GM18507 (cell line): ENCODE measurements around the gene KIAA1755.

ENCODE experiments used
- DNase-seq: peaks from one replicate; pipeline ENCODE4 v3.0.0; 2011; ENCODE audit warnings: low read depth; ENCODE audit not compliant: insufficient read length; ENCODE audit errors: extremely low spot score
- FAIRE-seq: peaks from 2 replicates; lab custom pipeline; 2011; peaks lifted over from hg19 to GRCh38; lab: Jason Lieb, UNC

KIAA1755 gene

DNA sequence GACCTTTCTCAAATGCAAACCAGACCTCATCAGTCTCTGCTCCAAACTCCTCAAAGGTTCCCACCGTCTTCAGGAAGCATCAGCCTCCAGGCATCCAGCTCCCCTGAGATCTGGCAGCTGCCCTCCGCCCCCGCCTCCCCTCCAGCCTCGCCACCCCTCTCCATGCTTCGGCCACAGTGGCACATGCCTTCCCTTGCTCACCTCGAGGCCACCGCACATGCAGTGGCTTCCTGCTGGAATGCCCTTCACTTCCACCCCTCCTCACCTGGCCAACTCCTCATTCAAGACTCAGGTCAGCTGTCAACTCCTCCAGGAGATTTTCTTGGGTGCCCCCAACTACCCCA is 13.4 kb downstream of the KIAA1755 start:
- FAIRE-seq, result no peak

GRCh38 chr20:38246357-38247165 is 14.0 kb downstream of the KIAA1755 start:
- no peak for FAIRE-seq
- no peak for DNase-seq

More for the DNA sequence above, 13.4 kb downstream of the KIAA1755 start:
- no peak for DNase-seq

- DNase-seq (no peak), FAIRE-seq (no peak)
These were observed 14.8 kb downstream of the KIAA1755 start for GRCh38 chr20:38245753-38246152.

GRCh38 chr20:38243709-38244020 is 16.9 kb downstream of the KIAA1755 start:
- FAIRE-seq, result no peak
- no peak for DNase-seq

- FAIRE-seq (no peak), DNase-seq (no peak)
These were observed 17.5 kb downstream of the KIAA1755 start for GRCh38 chr20:38242848-38243708.

DNA sequence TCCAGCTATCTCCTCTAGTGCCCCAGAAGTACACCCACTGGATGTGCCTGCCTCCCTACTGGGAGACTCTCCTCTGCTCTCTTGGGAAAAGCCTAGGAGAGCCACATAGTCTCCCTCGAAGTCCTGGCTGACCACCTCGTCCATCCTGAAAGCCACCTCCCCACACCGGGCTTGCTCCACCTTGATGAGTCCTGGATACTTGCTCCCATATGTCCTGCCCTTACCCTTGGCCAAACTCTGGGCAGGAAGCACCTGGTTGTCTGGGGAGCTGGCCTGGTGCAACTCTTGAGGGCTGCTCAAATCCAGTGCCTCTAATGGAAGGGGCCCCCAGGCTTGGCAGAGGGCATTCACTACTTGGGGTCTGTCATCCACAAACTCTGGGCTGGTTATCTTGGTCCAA is 19.3 kb downstream of the KIAA1755 start:
- no peak for DNase-seq
- no peak for FAIRE-seq

GRCh38 chr20:38239441-38239840 is 21.1 kb downstream of the KIAA1755 start:
- DNase-seq, result no peak
- FAIRE-seq, result no peak

- no peak for FAIRE-seq
These were observed 21.7 kb downstream of the KIAA1755 start for GRCh38 chr20:38238829-38239228.

DNA sequence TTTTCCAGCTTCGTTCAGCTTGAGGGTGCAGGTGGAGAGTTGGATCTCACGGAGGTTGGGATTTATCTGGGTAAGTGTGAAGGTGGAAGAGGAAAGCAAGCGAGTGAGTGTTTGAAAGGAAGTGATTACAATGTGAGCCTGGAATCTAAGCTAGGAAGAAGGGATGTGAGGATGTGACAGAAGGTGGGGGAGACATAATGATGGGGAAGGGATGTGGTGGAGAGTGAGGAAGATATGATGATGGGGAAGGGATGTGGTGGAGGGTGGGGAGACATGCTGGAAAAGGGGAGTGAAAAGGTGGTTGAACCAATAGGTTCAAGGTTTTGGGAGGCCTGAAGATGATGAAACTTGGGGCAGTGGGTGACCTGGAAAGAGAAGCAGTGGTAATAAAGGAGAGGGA is 23.2 kb downstream of the KIAA1755 start:
- no peak for FAIRE-seq
- no peak for DNase-seq

More at GRCh38 chr20:38238829-38239228, 21.7 kb downstream of the KIAA1755 start:
- DNase-seq, result no peak

DNA sequence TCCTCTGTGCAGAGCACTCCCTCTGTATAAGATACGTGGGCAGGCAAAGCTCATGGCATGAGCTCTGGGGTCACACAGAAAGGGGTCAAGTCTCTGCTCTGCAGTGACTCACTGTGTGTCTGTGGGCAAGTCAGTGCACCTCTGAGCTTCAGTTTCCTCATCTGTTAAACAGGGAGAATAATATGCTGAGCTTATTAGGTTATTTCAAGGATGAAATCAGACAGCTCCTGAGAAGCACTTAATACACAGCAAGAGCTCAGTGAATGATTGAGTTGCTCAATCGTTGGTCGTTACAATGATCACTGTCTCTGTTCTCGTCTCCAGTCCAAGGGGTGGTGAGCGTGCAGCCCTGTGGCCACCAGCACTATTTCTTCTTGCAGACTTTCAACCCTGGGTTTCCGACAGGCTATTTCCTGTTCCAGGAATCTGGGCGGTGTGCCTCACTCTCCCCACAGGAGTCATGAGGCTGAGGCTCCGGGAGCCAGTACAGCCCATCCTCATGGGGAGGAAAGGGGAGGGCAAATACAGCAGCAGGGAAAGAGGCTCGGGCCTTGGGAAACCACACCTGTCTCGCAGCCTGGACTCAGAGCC is 28.9 kb downstream of the KIAA1755 start:
- DNase-seq, result no peak
- FAIRE-seq, result no peak

DNA sequence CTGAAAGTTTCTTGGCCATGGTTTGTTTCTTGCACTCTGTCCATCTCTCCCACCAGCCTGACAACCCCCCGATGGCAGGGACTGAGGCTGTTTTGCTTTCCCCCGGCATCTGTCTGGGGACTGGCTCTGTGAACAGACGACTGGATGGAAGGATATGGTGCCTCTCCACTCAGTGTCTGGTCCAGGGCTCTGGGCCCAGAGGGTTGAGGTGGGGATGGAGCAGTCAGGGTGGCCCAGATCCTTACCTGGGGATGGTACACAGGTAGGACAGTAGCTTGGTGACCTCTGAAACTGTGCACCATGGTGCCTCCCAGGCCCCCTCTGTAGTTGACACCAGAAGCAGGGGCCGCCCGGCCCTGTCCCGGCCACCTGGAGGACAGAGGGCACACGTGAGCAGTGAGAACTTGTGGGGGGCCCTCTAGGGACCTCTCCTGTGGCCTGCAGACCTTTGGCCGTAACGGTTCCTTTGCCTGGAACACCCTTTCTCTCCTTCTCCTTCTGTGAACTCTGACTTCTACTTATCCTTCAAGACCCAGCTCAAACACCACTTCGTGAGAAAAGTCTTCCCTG is 29.5 kb downstream of the KIAA1755 start:
- FAIRE-seq (no peak), DNase-seq (no peak)

- FAIRE-seq, result no peak
- DNase-seq, result no peak
These were observed 30.3 kb downstream of the KIAA1755 start for GRCh38 chr20:38230253-38230551.

DNA sequence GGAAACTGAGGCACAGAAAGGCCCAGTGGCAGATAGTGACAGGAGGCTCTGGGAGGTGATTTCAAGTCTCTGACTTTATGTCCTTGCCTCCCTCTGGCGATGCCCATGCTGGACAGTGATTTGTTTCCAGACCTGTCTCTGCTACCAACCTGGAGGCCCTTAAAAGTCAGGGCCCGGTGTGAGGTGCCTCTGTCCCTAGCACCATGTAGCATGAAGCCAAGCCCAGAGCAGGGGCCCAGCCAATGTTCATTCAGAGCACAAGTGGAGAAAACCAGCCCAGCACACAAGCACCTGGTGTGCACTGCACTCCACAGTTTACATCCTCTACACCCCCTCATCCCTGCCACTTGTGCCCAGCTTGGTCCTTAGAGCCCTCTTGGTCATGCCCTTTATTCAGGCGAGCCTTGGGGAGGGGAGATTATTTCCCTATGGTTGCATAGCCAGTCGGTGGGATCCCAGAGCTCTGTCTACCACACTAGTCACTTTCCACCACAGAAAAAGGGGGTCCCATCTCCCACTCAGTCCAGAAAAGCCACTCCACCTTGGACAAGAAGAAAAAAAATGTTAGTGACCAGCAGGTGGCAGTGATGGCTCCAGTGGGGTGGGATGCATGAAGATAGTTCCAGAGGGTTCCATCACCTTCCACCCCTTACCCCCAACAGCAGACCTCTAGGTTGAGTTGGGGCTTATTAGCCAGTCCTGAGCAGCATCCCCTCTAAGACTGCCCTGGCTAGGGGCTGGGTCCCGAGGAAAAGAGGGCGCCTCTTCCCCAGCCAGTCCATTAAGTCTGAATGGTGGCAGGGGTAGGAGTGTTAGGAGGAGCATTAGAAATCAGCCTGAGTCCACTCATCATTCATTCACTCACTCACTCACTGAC is 30.9 kb downstream of the KIAA1755 start:
- DNase-seq (no peak), FAIRE-seq (peak; percentile 46)

GRCh38 chr20:38228436-38228835 is 32.1 kb downstream of the KIAA1755 start:
- FAIRE-seq (no peak), DNase-seq (no peak)

GRCh38 chr20:38227420-38228360 is 32.8 kb downstream of the KIAA1755 start:
- DNase-seq (no peak), FAIRE-seq (no peak)

GRCh38 chr20:38226553-38226952 is 34.0 kb downstream of the KIAA1755 start:
- DNase-seq, result no peak
- FAIRE-seq, result no peak

GRCh38 chr20:38225900-38226263 is 34.7 kb downstream of the KIAA1755 start:
- DNase-seq (no peak), FAIRE-seq (no peak)

DNA sequence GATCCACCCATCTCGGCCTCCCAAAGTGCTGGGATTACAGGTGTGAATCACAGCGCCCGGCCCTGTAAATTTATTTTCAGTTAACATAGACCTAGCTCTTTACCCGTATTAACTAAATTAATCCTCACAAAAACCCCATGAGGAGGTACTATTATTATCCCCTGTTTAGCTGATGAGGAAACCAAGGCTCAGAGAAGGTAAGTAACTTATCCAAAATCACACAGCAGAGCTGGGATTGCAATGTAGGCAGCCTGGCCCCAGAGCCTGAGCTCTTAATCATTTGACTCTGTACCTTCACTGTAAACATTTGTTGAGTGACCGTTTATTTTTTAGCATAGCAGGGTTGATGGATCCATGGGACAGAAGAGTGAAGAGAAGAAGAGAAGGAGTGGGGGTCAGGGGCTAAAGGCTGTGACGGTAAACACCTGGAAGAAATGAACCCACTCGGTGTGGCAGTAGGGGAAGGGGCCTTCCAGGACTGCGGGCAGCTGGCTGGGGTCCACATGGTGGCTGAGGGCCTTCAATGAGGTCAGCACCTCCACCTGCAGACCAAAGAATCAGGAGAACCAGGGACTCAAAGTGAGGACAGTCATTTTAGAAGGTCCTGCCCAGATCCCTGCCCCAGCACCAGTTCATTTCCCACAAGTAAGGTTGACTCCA is 35.2 kb downstream of the KIAA1755 start:
- DNase-seq, result no peak
- FAIRE-seq, result no peak
